ENCODE measurements around the gene UBL4A. TPM values are rescaled to one million over a fixed set of nuclear protein-coding genes. Genes with fewer than 3 reads are reported as not detected.

The UBL4A gene
- polyA plus RNA-seq, 1 of the 3 experiments (the other 2 are of a cell fraction), result 27.8 TPM

GRCh38 chrX:154515090-154515965, 28.9 kb upstream of the UBL4A start:
- H3K27ac ChIP-seq (ENCODE audit: low read depth in 2 of 2, low read length in 1 of 2), result peak overlapping the region; percentile 38 to 50; a peak in 3 of 4 replicates
- no peak for TF ChIP-seq YY1 (IDR thresholded peaks at IDR 0.05; ENCODE audit: low read depth)
- no peak for TF ChIP-seq EZH2phosphoT487 (IDR thresholded peaks at IDR 0.05; ENCODE audit: borderline replicate concordance, low read depth)
- no peak for TF ChIP-seq FOSL2 (IDR thresholded peaks at IDR 0.05; ENCODE audit: borderline replicate concordance, low read depth)
- no peak for TF ChIP-seq MEF2A (IDR thresholded peaks at IDR 0.05; ENCODE audit: borderline replicate concordance, low read depth)
- TF ChIP-seq, protein P1, sequence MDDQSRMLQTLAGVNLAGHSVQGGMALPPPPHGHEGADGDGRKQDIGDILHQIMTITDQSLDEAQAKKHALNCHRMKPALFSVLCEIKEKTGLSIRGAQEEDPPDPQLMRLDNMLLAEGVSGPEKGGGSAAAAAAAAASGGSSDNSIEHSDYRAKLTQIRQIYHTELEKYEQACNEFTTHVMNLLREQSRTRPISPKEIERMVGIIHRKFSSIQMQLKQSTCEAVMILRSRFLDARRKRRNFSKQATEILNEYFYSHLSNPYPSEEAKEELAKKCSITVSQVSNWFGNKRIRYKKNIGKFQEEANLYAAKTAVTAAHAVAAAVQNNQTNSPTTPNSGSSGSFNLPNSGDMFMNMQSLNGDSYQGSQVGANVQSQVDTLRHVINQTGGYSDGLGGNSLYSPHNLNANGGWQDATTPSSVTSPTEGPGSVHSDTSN (IDR thresholded peaks at IDR 0.05), result no peak
- no peak for TF ChIP-seq POLR2AphosphoS5 (IDR thresholded peaks at IDR 0.05; ENCODE audit: low read depth, low read length)
- no peak for TF ChIP-seq SMC3 (IDR thresholded peaks at IDR 0.05; ENCODE audit: low read depth, low read length)
- no peak for TF ChIP-seq RCOR1 (IDR thresholded peaks at IDR 0.05; ENCODE audit: low read length)
- TF ChIP-seq NFIC (IDR thresholded peaks at IDR 0.05; ENCODE audit: borderline replicate concordance), result no peak
- TF ChIP-seq GABPA (IDR thresholded peaks at IDR 0.05; ENCODE audit: low read depth), result no peak
- TF ChIP-seq, protein P2, sequence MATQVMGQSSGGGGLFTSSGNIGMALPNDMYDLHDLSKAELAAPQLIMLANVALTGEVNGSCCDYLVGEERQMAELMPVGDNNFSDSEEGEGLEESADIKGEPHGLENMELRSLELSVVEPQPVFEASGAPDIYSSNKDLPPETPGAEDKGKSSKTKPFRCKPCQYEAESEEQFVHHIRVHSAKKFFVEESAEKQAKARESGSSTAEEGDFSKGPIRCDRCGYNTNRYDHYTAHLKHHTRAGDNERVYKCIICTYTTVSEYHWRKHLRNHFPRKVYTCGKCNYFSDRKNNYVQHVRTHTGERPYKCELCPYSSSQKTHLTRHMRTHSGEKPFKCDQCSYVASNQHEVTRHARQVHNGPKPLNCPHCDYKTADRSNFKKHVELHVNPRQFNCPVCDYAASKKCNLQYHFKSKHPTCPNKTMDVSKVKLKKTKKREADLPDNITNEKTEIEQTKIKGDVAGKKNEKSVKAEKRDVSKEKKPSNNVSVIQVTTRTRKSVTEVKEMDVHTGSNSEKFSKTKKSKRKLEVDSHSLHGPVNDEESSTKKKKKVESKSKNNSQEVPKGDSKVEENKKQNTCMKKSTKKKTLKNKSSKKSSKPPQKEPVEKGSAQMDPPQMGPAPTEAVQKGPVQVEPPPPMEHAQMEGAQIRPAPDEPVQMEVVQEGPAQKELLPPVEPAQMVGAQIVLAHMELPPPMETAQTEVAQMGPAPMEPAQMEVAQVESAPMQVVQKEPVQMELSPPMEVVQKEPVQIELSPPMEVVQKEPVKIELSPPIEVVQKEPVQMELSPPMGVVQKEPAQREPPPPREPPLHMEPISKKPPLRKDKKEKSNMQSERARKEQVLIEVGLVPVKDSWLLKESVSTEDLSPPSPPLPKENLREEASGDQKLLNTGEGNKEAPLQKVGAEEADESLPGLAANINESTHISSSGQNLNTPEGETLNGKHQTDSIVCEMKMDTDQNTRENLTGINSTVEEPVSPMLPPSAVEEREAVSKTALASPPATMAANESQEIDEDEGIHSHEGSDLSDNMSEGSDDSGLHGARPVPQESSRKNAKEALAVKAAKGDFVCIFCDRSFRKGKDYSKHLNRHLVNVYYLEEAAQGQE (IDR thresholded peaks at IDR 0.05; ENCODE audit: low read depth, low read length), result no peak
- no peak for TF ChIP-seq JUND (IDR thresholded peaks at IDR 0.05)
- no peak for TF ChIP-seq ELF1 (IDR thresholded peaks at IDR 0.05)
- TF ChIP-seq RXRA (IDR thresholded peaks at IDR 0.05; ENCODE audit: borderline replicate concordance, low read depth), result no peak
- TF ChIP-seq, protein P3, sequence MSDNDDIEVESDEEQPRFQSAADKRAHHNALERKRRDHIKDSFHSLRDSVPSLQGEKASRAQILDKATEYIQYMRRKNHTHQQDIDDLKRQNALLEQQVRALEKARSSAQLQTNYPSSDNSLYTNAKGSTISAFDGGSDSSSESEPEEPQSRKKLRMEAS (IDR thresholded peaks at IDR 0.05; ENCODE audit: low read depth), result no peak
- no peak for TF ChIP-seq FOXM1 (IDR thresholded peaks at IDR 0.05; ENCODE audit: low read depth)
- TF ChIP-seq FOXJ3 (CRISPR knock-in tag; IDR thresholded peaks at IDR 0.05), result no peak
- peaks cover 6% of the 10 kb centered on the region for H3K79me2 ChIP-seq (ENCODE audit: insufficient read depth)
- peak overlapping the region; percentile 58 to 66 for H3K4me3 ChIP-seq (ENCODE audit: low read depth in 2 of 2, low read length in 1 of 2)
- CTCF ChIA-PET, result interaction anchor here (0.8 kb wide), 1 partner anchor 18 kb away, joined by 3 read pairs; no protein-coding TSS in a partner anchor
- peaks cover 6% of the 10 kb centered on the region; the same call in 1 of the 2 replicates for H3K27me3 ChIP-seq (ENCODE audit: insufficient read depth)
- H3K36me3 ChIP-seq (replicated peaks in 1 of 2; ENCODE audit: control insufficient read depth in 1 of 2, insufficient read depth in 2 of 2, low read length in 1 of 2), result no peaks in the 10 kb centered on the region
- peaks cover 0 to 6% of the 10 kb centered on the region in 2 experiments; a peak in 1 of 4 replicates for H3K4me1 ChIP-seq (ENCODE audit: control insufficient read depth in 1 of 2, insufficient read depth in 2 of 2, low read depth in 1 of 2, low read length in 1 of 2)
- peak overlapping the region; percentile 76 for H3K4me2 ChIP-seq
- POLR2A ChIA-PET, result interaction anchor here (0.7 to 1.2 kb wide), 2 partner anchors 25 to 30 kb away, joined by 4 to 5 read pairs; partner anchors contain the start of gene SLC10A3
- H3K9ac ChIP-seq, result peak overlapping the region; percentile 73
- no peak for DNase-seq
- no peak overlapping the region for H2AFZ ChIP-seq (ENCODE audit: low read depth)
- no peaks in the 10 kb centered on the region for H3K9me3 ChIP-seq
- WGBS (ENCODE audit: low lambda C conversion rate), result 50% methylated on average over 21 of the region's 34 CpGs
- no peaks in the 10 kb centered on the region for H4K20me1 ChIP-seq (ENCODE audit: insufficient read depth)
- no peaks in the 10 kb centered on the region for H3F3A ChIP-seq (replicated peaks; ENCODE audit: insufficient read depth)
- H3K9me2 ChIP-seq, result no peaks in the 10 kb centered on the region
